ENCODE measurements around the gene COLEC12. TPM values are rescaled to one million over a fixed set of nuclear protein-coding genes. Genes with fewer than 3 reads are reported as not detected.

The COLEC12 gene
- total and polyA plus RNA-seq, 2 donors (not counting 3 experiments of a cell fraction or from before 2014, with no cell fraction given) = 8.0 to 17.1 TPM

DNA sequence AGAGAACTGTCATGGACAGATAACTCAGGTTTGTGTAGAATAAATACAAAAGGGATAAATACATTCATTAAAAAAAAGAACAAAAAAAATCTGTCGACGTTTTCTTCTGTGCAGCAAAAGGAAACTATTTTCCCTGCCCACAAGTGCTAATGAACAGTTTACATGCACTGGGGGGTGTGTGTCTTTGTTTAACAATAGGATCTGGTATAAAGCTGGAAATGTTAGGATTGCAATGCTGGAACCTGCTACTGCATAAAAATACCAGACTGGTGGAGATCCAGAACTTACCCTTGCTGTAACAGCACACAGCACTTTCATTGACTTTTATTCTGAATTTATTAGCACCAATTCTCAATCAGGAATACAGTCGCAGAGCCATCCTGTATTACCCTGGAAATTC lies 148.1 kb downstream of the COLEC12 start:
- Histone ChIP-seq H3K9ac (replicated peaks; ENCODE audit: extremely low read depth, insufficient read depth, low read length) (no peak overlapping the region), H4K20me1 (replicated peaks; ENCODE audit: control insufficient read depth, extremely low read depth, insufficient read depth, low read length) (no peaks in the 10 kb centered on the region), H3K27ac (ENCODE audit: insufficient read depth, low read depth, low read length) (no peak overlapping the region), H3K9me1 (replicated peaks; ENCODE audit: control insufficient read depth, extremely low read depth, insufficient read depth, low read length) (no peaks in the 10 kb centered on the region), H3K4me2 (ENCODE audit: insufficient read depth, low read length) (no peak overlapping the region), H3K79me2 (ENCODE audit: control insufficient read depth, insufficient read depth, low read length) (no peaks in the 10 kb centered on the region), H3K9me3 (replicated peaks; ENCODE audit: control insufficient read depth, insufficient read depth, low read length) (no peaks in the 10 kb centered on the region), H3K4me3 (replicated peaks in 1 of 3; ENCODE audit: insufficient read depth in 1 of 3, low read depth in 1 of 3, low read length in 3 of 3) (no peak overlapping the region), H3K36me3 (ENCODE audit: control insufficient read depth in 2 of 2, extremely low read depth in 1 of 2, insufficient read depth in 2 of 2, low read length in 2 of 2) (no peaks in the 10 kb centered on the region), H2AFZ (ENCODE audit: low read depth, low read length) (no peak overlapping the region), H3K27me3 (ENCODE audit: control insufficient read depth in 2 of 2, insufficient read depth in 2 of 2, low read length in 2 of 2) (no peaks in the 10 kb centered on the region), H3K4me1 (ENCODE audit: control insufficient read depth, extremely low read depth, insufficient read depth, low read length) (no peaks in the 10 kb centered on the region)
- DNase-seq (ENCODE audit: low read depth, low spot score) (no peak), FAIRE-seq (no peak)
- dilution Hi-C loops (cut with MboI; ENCODE audit: extremely low pct_ligation_motif_present, low sequenced_read_pairs) = no loop called here
- TF ChIP-seq GATA2 (IDR thresholded peaks at IDR 0.05; ENCODE audit: insufficient read depth, insufficient read length, low read depth, low read length) (no peak), POLR2AphosphoS5 (IDR thresholded peaks at IDR 0.05; ENCODE audit: insufficient read depth, low read depth, low read length) (no peak), FOS (IDR thresholded peaks at IDR 0.05; ENCODE audit: borderline replicate concordance, insufficient read depth, low read length) (no peak), MYC (IDR thresholded peaks at IDR 0.05; ENCODE audit: low read depth, low read length) (no peak), JUN (IDR thresholded peaks at IDR 0.05; ENCODE audit: borderline replicate concordance, insufficient read depth, insufficient read length, low read depth) (no peak), POLR2A (IDR thresholded peaks at IDR 0.05; ENCODE audit: low read depth, low read length) (no peak), EZH2 (IDR thresholded peaks at IDR 0.05; ENCODE audit: borderline replicate concordance, low read depth, low read length, severe bottlenecking) (no peak)
- TF ChIP-seq, protein P1, sequence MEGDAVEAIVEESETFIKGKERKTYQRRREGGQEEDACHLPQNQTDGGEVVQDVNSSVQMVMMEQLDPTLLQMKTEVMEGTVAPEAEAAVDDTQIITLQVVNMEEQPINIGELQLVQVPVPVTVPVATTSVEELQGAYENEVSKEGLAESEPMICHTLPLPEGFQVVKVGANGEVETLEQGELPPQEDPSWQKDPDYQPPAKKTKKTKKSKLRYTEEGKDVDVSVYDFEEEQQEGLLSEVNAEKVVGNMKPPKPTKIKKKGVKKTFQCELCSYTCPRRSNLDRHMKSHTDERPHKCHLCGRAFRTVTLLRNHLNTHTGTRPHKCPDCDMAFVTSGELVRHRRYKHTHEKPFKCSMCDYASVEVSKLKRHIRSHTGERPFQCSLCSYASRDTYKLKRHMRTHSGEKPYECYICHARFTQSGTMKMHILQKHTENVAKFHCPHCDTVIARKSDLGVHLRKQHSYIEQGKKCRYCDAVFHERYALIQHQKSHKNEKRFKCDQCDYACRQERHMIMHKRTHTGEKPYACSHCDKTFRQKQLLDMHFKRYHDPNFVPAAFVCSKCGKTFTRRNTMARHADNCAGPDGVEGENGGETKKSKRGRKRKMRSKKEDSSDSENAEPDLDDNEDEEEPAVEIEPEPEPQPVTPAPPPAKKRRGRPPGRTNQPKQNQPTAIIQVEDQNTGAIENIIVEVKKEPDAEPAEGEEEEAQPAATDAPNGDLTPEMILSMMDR (IDR thresholded peaks at IDR 0.05; ENCODE audit: extremely low read depth in 1 of 2, insufficient read depth in 1 of 2, low read depth in 1 of 2, low read length in 2 of 2) = no peak
- TF ChIP-seq, protein P2, sequence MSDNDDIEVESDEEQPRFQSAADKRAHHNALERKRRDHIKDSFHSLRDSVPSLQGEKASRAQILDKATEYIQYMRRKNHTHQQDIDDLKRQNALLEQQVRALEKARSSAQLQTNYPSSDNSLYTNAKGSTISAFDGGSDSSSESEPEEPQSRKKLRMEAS (IDR thresholded peaks at IDR 0.05; ENCODE audit: insufficient read depth, insufficient read length) = no peak
- POLR2A ChIA-PET = no interaction called here
- BruUV-seq (replicated peaks) = no TSS peak
- CTCF ChIA-PET = interaction anchor here (1.8 kb wide), 1 partner anchor 59 kb away, joined by 5 read pairs; no protein-coding TSS in a partner anchor
- intact Hi-C loops (cut with micrococcal nuclease) = no loop called here
